Fibroblast of lung (primary cell): ENCODE results near the gene SORCS2.

ENCODE experiments used
- EZH2 ChIP-seq: IDR thresholded peaks from 2 replicates; pipeline ENCODE4 v1.5.1; 2012; ENCODE audit warnings: low read length, control low read depth, mild to moderate bottlenecking; ENCODE audit errors: missing control alignments
- TF ChIP-seq, protein P1 (sequence below), 2 donors: IDR thresholded peaks in 1 of 2; conservative IDR thresholded peaks in 1 of 2; 1 replicate in 1 of 2; 2 replicates in 1 of 2; pipeline ENCODE4 v1.5.1; 2011 to 2012; ENCODE audit warnings: low read length in 2 of 2, control low read depth in 1 of 2, inconsistent platforms in 1 of 2, low read depth in 1 of 2, mild to moderate bottlenecking in 1 of 2

DNA sequence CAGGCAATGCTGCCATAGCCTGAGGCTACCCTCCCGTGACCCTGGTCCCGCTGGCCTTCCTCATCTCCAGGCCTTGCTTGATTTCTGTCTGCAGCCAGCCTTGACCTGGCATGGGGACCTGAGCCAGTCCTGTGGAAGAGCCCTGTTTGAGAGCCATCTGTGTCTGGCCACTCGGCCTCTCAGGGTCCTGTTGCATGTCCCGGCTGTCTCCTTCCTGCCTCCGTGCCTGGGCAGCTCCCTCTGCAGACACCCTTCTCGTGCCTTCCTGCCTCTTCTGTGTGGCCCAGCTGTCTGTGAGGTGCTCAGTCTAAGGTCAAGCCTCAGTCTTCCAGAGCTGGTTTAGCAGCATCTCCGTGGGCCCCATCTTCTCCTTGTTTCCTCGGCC is 108.4 kb downstream of the SORCS2 start:
- TF ChIP-seq, protein P1, sequence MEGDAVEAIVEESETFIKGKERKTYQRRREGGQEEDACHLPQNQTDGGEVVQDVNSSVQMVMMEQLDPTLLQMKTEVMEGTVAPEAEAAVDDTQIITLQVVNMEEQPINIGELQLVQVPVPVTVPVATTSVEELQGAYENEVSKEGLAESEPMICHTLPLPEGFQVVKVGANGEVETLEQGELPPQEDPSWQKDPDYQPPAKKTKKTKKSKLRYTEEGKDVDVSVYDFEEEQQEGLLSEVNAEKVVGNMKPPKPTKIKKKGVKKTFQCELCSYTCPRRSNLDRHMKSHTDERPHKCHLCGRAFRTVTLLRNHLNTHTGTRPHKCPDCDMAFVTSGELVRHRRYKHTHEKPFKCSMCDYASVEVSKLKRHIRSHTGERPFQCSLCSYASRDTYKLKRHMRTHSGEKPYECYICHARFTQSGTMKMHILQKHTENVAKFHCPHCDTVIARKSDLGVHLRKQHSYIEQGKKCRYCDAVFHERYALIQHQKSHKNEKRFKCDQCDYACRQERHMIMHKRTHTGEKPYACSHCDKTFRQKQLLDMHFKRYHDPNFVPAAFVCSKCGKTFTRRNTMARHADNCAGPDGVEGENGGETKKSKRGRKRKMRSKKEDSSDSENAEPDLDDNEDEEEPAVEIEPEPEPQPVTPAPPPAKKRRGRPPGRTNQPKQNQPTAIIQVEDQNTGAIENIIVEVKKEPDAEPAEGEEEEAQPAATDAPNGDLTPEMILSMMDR (conservative IDR thresholded peaks at IDR 0.05 in 1 of 2, IDR thresholded peaks at IDR 0.05 in 1 of 2; ENCODE audit: low read depth in 1 of 2, low read length in 2 of 2): no peak
- TF ChIP-seq EZH2: no peak
